Measurements from ENCODE around the gene NRSN2. TPM values are rescaled to one million over a fixed set of nuclear protein-coding genes. Genes with fewer than 3 reads are reported as not detected.
A peak's percentile ranks its signal among the peaks of the same experiment; 100 is the strongest.

Gene NRSN2
- polyA plus RNA-seq, 1 of the 3 experiments (the other 2 are of a cell fraction): 146 TPM

GRCh38 chr20:381581-382290, 34.8 kb downstream of the NRSN2 start (continued):
- TF ChIP-seq GATA2 (CRISPR knock-in tag; IDR thresholded peaks at IDR 0.05) (no peak), RAD21 (IDR thresholded peaks at IDR 0.05; ENCODE audit: low read length) (no peak), ZBTB33 (IDR thresholded peaks at IDR 0.05; ENCODE audit: borderline replicate concordance, low read depth) (no peak), PBX3 (IDR thresholded peaks at IDR 0.05) (no peak)

GRCh38 chr20:382291-383115, 35.6 kb downstream of the NRSN2 start:
- no peak overlapping the region for H3K9ac ChIP-seq

More at GRCh38 chr20:382291-383115, 35.6 kb downstream of the NRSN2 start:
- no peaks in the 10 kb centered on the region for H3K9me2 ChIP-seq
- peak overlapping the region; percentile 73 to 79; a peak in 3 of 4 replicates for H3K4me3 ChIP-seq (ENCODE audit: low read depth in 2 of 2, low read length in 1 of 2)
- H3F3A ChIP-seq (replicated peaks; ENCODE audit: insufficient read depth): no peaks in the 10 kb centered on the region
- H3K9me3 ChIP-seq: no peaks in the 10 kb centered on the region
- H3K27ac ChIP-seq (ENCODE audit: low read depth in 2 of 2, low read length in 1 of 2): peak overlapping the region in 1 of 2 experiments; percentile 22; a peak in 2 of 4 replicates
- ChIA-PET POLR2A (interaction anchor here (1.1 to 2.5 kb wide), 3 partner anchors 10 to 49 kb away, joined by 3 to 10 read pairs (median 6); no protein-coding TSS in a partner anchor), CTCF (interaction anchor here (0.8 to 3.1 kb wide), 4 partner anchors 25 to 357 kb away, joined by 3 to 12 read pairs (median 4); no protein-coding TSS in a partner anchor)
- DNase-seq: no peak
- H3K4me1 ChIP-seq (ENCODE audit: control insufficient read depth in 1 of 2, insufficient read depth in 2 of 2, low read depth in 1 of 2, low read length in 1 of 2): peaks cover 0 to 7% of the 10 kb centered on the region in 2 experiments; a peak in 1 of 4 replicates
- H4K20me1 ChIP-seq (ENCODE audit: insufficient read depth): peaks cover 23% of the 10 kb centered on the region
- WGBS (ENCODE audit: low lambda C conversion rate): 86% methylated on average over 8 of the region's 8 CpGs
- H2AFZ ChIP-seq (ENCODE audit: low read depth): no peak overlapping the region
- H3K79me2 ChIP-seq (ENCODE audit: insufficient read depth): peaks cover 21% of the 10 kb centered on the region
- H3K4me2 ChIP-seq: peak overlapping the region; percentile 84
- no peak for TF ChIP-seq PBX3 (IDR thresholded peaks at IDR 0.05)
- no peak for TF ChIP-seq TEAD4 (IDR thresholded peaks at IDR 0.05; ENCODE audit: borderline replicate concordance, insufficient read depth)
- no peak for TF ChIP-seq MXI1 (IDR thresholded peaks at IDR 0.05; ENCODE audit: low read depth, low read length)
- no peak for TF ChIP-seq RAD21 (IDR thresholded peaks at IDR 0.05; ENCODE audit: low read length)
- TF ChIP-seq FOXM1 (IDR thresholded peaks at IDR 0.05; ENCODE audit: low read depth): no peak
- no peak for TF ChIP-seq MEF2A (IDR thresholded peaks at IDR 0.05; ENCODE audit: borderline replicate concordance, low read depth)
- TF ChIP-seq CHD2 (IDR thresholded peaks at IDR 0.05; ENCODE audit: low read length, partially characterized antibody): peak; percentile 4
- no peaks in the 10 kb centered on the region for H3K27me3 ChIP-seq (ENCODE audit: insufficient read depth)
- H3K36me3 ChIP-seq (replicated peaks in 1 of 2; ENCODE audit: control insufficient read depth in 1 of 2, insufficient read depth in 2 of 2, low read length in 1 of 2): peaks cover 2 to 6% of the 10 kb centered on the region in 2 experiments
